ENCODE results near the gene CACNB4.
"Not testable (repeated sequence)": the region's sequence is repeated elsewhere in the genome, so short reads cannot be mapped to it uniquely, and the experiment has no call there.

CACNB4 gene

DNA sequence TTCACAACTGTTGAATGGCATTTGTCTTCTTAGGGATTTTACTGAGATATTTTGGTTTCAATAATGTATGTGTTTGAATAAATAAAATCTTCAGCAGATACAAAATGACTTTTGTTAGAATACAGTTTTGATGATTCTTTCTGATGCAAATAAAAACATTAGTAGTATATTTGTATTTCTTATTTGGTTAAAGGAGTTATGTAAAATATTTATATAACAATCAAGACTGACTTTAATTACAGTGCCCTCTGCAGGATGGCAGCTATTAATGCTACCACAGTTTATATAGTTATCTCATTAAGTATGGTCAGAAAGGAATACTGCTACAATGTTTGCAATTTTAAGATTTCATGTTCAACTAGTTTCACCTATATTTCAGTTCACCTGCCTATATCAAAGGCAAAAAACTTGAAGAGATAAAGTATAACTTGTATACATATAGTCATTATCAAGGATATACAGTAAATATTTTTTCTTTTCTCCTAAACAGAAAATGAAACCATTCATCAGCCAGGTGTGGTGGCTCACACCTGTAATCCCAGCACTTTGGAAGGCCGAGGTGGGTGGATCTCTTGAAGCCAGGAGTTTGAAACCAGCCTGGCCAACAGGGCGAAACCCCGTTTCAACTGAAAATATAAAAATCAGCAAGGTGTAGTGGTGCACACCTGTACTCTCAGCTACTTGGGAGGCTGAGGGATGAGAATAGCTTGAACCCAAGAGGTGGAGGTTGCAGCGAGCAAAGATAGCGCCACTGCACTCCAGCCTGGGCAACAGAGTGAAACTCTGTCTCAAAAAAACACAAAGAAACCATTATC, 290.4 kb downstream of the CACNB4 start:
- Histone ChIP-seq H3K27ac (ENCODE audit: low read depth, low read length) (no peak overlapping the region), H3K4me3 (ENCODE audit: low read depth, low read length) (no peak overlapping the region), H3K4me1 (ENCODE audit: control insufficient read depth, insufficient read depth, low read length) (no peaks in the 10 kb centered on the region), H3K36me3 (ENCODE audit: control insufficient read depth, insufficient read depth, low read length) (peaks cover 80% of the 10 kb centered on the region), H3K9me3 (ENCODE audit: control insufficient read depth, insufficient read depth, low read depth, low read length) (no peaks in the 10 kb centered on the region), H3K27me3 (ENCODE audit: control insufficient read depth, insufficient read depth, low read length) (no peaks in the 10 kb centered on the region), H3K9ac (ENCODE audit: low read length) (no peak overlapping the region)

DNA sequence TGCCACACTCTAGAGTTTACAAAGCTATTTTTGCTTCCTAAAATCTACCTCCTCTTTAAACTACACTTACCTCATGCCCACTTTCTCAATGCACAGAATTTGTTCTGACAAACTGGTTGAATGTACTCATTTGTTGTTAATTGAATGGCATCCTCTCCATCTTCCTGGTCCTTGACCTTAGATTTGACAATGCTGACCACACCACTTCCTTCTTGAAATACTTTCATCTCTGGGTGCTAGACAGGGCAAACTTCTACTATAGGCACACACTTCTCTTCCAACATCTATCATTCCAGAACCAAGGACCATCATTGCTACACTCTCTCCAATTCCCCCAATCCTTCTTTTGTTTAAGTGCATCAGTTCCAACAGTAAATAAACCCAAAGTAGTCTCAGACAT, 292.9 kb downstream of the CACNB4 start:
- H3K4me1 ChIP-seq (ENCODE audit: control insufficient read depth, insufficient read depth, low read length): no peaks in the 10 kb centered on the region
- H3K4me3 ChIP-seq (ENCODE audit: low read depth, low read length): no peak overlapping the region
- H3K36me3 ChIP-seq (ENCODE audit: control insufficient read depth, insufficient read depth, low read length): peaks cover 72% of the 10 kb centered on the region
- no peak overlapping the region for H3K27ac ChIP-seq (ENCODE audit: low read depth, low read length)
- no peaks in the 10 kb centered on the region for H3K9me3 ChIP-seq (ENCODE audit: control insufficient read depth, insufficient read depth, low read depth, low read length)
- H3K27me3 ChIP-seq (ENCODE audit: control insufficient read depth, insufficient read depth, low read length): no peaks in the 10 kb centered on the region
- no peak overlapping the region for H3K9ac ChIP-seq (ENCODE audit: low read length)

DNA sequence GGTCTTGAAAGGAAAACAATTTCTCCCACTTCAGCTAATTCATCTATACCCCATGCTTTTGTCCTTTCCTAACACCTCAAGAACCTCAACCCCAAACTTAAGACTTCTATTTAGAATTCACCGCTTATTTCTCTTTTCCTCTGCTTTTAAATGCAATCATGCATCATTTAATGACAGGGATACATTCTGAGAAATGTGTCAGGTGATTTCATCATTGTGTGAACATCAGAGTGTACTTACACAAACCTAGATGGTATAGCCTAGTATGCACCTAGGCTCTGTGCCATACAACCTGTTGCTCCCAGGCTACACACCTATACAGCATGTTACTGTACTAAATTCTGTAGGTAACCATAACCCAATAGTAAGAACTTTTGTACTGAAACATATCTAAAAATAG, 293.5 kb downstream of the CACNB4 start:
- H3K9ac ChIP-seq (ENCODE audit: low read length): no peak overlapping the region
- no peak overlapping the region for H3K27ac ChIP-seq (ENCODE audit: low read depth, low read length)
- H3K27me3 ChIP-seq (ENCODE audit: control insufficient read depth, insufficient read depth, low read length): no peaks in the 10 kb centered on the region
- no peak overlapping the region for H3K4me3 ChIP-seq (ENCODE audit: low read depth, low read length)
- peaks cover 66% of the 10 kb centered on the region for H3K36me3 ChIP-seq (ENCODE audit: control insufficient read depth, insufficient read depth, low read length)
- H3K9me3 ChIP-seq (ENCODE audit: control insufficient read depth, insufficient read depth, low read depth, low read length): no peaks in the 10 kb centered on the region
- H3K4me1 ChIP-seq (ENCODE audit: control insufficient read depth, insufficient read depth, low read length): no peaks in the 10 kb centered on the region

DNA sequence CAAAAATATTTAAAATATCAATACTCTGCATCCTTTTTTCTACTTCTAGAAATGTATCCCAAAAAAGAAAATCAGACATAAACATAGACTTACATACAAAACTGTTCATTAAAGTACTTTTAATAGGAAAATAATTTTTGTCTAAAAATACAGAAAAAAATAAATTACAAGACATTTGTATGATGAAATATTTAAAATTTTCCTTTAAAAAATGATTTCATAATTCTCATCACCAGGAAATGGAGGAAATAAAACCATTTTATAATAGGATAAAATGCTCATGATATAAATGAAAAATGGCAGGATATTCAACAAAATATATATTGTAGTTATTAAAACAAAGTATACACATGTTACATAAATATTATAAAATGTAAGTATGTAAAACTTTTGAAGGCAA, 295.0 kb downstream of the CACNB4 start:
- no peak overlapping the region for H3K9ac ChIP-seq (ENCODE audit: low read length)
- peaks cover 61% of the 10 kb centered on the region for H3K36me3 ChIP-seq (ENCODE audit: control insufficient read depth, insufficient read depth, low read length)

DNA sequence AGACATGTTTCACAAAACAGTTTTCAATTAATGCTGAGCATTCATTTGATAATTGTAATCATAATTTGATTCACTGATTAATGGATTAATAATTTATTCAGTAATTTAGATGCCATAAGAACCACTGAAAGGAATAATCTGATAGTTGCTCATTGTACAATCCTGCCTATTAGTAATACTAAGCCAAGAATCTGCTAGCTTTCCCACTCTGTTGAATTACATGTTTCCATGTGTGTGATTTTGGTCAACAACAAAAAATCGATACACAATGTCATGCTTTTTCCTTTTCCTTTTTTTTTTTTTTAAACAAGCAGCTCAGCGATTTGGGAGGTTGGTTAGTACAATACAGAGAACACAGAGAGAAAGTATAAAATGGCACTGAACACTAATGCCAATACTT, 296.5 kb downstream of the CACNB4 start:
- H3K9me3 ChIP-seq (ENCODE audit: control insufficient read depth, insufficient read depth, low read depth, low read length): no peaks in the 10 kb centered on the region
- peaks cover 3% of the 10 kb centered on the region; the same call in 1 of the 2 replicates for H3K4me1 ChIP-seq (ENCODE audit: control insufficient read depth, insufficient read depth, low read length)
- H3K36me3 ChIP-seq (ENCODE audit: control insufficient read depth, insufficient read depth, low read length): peaks cover 53% of the 10 kb centered on the region
- H3K9ac ChIP-seq (ENCODE audit: low read length): no peak overlapping the region
- H3K27ac ChIP-seq (ENCODE audit: low read depth, low read length): no peak overlapping the region
- H3K4me3 ChIP-seq (ENCODE audit: low read depth, low read length): no peak overlapping the region
- H3K27me3 ChIP-seq (ENCODE audit: control insufficient read depth, insufficient read depth, low read length): no peaks in the 10 kb centered on the region

More for the DNA sequence above, 295.0 kb downstream of the CACNB4 start:
- no peaks in the 10 kb centered on the region for H3K4me1 ChIP-seq (ENCODE audit: control insufficient read depth, insufficient read depth, low read length)
- H3K9me3 ChIP-seq (ENCODE audit: control insufficient read depth, insufficient read depth, low read depth, low read length): no peaks in the 10 kb centered on the region
- H3K27me3 ChIP-seq (ENCODE audit: control insufficient read depth, insufficient read depth, low read length): no peaks in the 10 kb centered on the region
- no peak overlapping the region for H3K27ac ChIP-seq (ENCODE audit: low read depth, low read length)
- no peak overlapping the region for H3K4me3 ChIP-seq (ENCODE audit: low read depth, low read length)

DNA sequence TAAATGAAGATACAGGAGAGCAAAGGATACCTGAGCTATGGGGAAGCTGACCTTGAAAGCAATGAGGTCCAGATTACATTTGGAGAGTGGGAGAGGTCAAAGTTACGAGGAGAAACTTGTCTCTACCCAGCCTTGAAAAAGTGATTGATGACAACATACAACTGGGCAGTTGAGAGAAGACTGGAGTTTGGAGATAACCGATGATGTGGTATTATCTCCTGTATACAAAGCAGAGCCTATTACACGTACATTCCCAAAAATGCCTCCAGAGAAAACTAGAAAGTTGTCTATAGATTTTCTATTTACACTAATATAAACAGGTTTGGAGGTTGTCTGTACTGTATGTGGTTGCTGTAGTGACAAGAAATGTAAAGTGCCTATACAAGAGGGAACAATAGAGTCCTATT, 299.0 kb downstream of the CACNB4 start:
- Histone ChIP-seq H3K9me3 (ENCODE audit: control insufficient read depth, insufficient read depth, low read depth, low read length) (no peaks in the 10 kb centered on the region), H3K27ac (ENCODE audit: low read depth, low read length) (no peak overlapping the region), H3K27me3 (ENCODE audit: control insufficient read depth, insufficient read depth, low read length) (no peaks in the 10 kb centered on the region), H3K9ac (ENCODE audit: low read length) (no peak overlapping the region), H3K4me3 (ENCODE audit: low read depth, low read length) (no peak overlapping the region), H3K36me3 (ENCODE audit: control insufficient read depth, insufficient read depth, low read length) (peaks cover 30% of the 10 kb centered on the region), H3K4me1 (ENCODE audit: control insufficient read depth, insufficient read depth, low read length) (peaks cover 9% of the 10 kb centered on the region; the same call in 1 of the 2 replicates)

DNA sequence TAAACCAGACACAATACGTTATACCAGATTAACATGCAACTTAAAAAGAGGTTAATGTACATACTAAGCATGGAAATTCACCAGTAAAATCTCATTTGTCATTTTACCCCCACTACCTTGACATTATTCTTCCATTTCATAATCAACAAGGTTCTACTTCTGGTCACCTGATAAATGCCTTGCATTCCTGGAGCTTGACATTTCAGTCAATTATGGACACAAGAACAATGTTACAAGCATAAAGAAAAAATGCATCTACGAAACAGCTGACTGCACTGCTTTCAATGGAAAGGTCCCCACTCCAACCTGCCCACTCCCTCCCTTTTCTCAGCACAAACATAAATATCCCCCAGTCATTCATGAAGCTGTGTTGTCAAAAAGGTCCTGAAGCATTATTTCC, 302.1 kb downstream of the CACNB4 start:
- H3K27ac ChIP-seq (ENCODE audit: low read depth, low read length): no peak overlapping the region
- no peaks in the 10 kb centered on the region for H3K27me3 ChIP-seq (ENCODE audit: control insufficient read depth, insufficient read depth, low read length)
- H3K4me1 ChIP-seq (ENCODE audit: control insufficient read depth, insufficient read depth, low read length): peaks cover 9% of the 10 kb centered on the region; the same call in 1 of the 2 replicates
- H3K4me3 ChIP-seq (ENCODE audit: low read depth, low read length): no peak overlapping the region
- H3K36me3 ChIP-seq (ENCODE audit: control insufficient read depth, insufficient read depth, low read length): peaks cover 13% of the 10 kb centered on the region
- H3K9me3 ChIP-seq (ENCODE audit: control insufficient read depth, insufficient read depth, low read depth, low read length): no peaks in the 10 kb centered on the region; the same call in 1 of the 2 replicates
- H3K9ac ChIP-seq (ENCODE audit: low read length): no peak overlapping the region

DNA sequence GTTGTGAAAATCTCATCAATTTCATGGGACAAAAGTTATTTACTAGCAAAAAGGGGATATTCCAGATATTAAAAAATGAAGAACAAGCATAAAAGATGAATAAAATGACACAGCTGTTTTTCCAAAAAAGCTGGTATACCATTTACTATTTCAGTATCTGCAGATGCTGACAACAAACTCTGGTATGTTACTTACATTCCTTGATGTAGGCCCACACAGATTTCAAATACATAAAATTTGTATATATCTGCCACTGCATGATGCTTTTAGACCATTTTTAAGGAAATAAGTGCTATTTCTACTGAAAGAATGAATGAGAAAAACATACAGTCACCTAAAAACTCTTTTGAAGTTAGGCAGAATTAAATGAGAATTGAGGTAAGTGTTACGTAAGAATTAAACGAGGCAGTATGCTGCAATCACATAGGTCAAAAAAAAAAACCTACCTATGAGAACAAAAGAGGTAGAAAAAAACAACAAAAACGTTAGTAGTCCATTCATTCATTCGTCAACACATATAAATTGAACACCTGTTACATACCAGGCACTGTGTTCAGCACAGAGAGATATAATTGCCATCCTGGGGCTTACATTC, 303.1 kb downstream of the CACNB4 start:
- Histone ChIP-seq H3K9ac (ENCODE audit: low read length) (no peak overlapping the region), H3K4me1 (ENCODE audit: control insufficient read depth, insufficient read depth, low read length) (peaks cover 9% of the 10 kb centered on the region; the same call in 1 of the 2 replicates), H3K4me3 (ENCODE audit: low read depth, low read length) (no peak overlapping the region), H3K27me3 (ENCODE audit: control insufficient read depth, insufficient read depth, low read length) (no peaks in the 10 kb centered on the region), H3K9me3 (ENCODE audit: control insufficient read depth, insufficient read depth, low read depth, low read length) (peaks cover 4% of the 10 kb centered on the region; the same call in 1 of the 2 replicates), H3K36me3 (ENCODE audit: control insufficient read depth, insufficient read depth, low read length) (peaks cover 16% of the 10 kb centered on the region), H3K27ac (ENCODE audit: low read depth, low read length) (no peak overlapping the region)

DNA sequence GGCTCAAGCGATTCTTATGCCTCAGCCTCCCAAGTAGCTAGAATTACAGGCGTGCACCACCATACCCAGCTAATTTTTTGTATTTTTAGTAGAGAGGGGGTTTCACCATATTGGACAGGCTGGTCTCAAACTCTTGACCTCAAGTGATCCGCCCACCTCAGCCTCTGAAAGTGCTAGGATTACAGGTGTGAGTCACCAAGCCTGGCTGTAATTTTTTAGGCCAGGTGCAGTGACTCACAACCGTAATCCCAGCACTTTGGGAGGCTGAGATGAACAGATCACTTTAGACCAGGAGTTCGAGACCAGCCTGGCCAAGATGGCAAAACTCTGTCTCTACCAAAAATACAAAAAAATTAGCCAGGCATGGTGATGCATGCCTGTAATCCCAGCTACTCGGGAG, 304.4 kb downstream of the CACNB4 start:
- H3K9me3 ChIP-seq (ENCODE audit: control insufficient read depth, insufficient read depth, low read depth, low read length); H3K4me3 ChIP-seq (ENCODE audit: low read depth, low read length); H3K27ac ChIP-seq (ENCODE audit: low read depth, low read length); H3K27me3 ChIP-seq (ENCODE audit: control insufficient read depth, insufficient read depth, low read length); H3K9ac ChIP-seq (ENCODE audit: low read length); H3K4me1 ChIP-seq (ENCODE audit: control insufficient read depth, insufficient read depth, low read length): not testable (repeated sequence)
- peaks cover 10% of the 10 kb centered on the region for H3K36me3 ChIP-seq (ENCODE audit: control insufficient read depth, insufficient read depth, low read length)

DNA sequence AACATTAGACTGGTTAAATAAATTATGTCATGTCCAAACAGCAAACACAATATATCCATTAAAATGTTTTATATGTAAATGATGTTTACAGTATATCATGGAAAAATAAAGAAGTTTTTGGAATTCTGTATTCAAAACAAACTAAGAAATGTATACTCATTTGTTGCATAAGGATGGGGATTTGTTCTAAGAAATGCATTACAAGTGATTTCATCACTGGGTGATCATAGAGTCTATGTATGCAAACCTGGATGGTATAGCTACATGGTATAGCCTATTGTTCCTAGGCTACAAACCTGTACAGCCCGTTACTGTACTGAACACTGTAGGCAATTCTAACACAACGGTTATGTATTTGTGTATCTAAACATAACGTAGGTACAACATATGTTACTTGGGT, 305.7 kb downstream of the CACNB4 start:
- H3K9me3 ChIP-seq (ENCODE audit: control insufficient read depth, insufficient read depth, low read depth, low read length): peaks cover 4% of the 10 kb centered on the region; the same call in 1 of the 2 replicates
- peaks cover 10% of the 10 kb centered on the region for H3K36me3 ChIP-seq (ENCODE audit: control insufficient read depth, insufficient read depth, low read length)
- no peaks in the 10 kb centered on the region for H3K27me3 ChIP-seq (ENCODE audit: control insufficient read depth, insufficient read depth, low read length)
- peaks cover 9% of the 10 kb centered on the region; the same call in 1 of the 2 replicates for H3K4me1 ChIP-seq (ENCODE audit: control insufficient read depth, insufficient read depth, low read length)
- H3K4me3 ChIP-seq (ENCODE audit: low read depth, low read length): no peak overlapping the region
- no peak overlapping the region for H3K9ac ChIP-seq (ENCODE audit: low read length)
- H3K27ac ChIP-seq (ENCODE audit: low read depth, low read length): no peak overlapping the region

DNA sequence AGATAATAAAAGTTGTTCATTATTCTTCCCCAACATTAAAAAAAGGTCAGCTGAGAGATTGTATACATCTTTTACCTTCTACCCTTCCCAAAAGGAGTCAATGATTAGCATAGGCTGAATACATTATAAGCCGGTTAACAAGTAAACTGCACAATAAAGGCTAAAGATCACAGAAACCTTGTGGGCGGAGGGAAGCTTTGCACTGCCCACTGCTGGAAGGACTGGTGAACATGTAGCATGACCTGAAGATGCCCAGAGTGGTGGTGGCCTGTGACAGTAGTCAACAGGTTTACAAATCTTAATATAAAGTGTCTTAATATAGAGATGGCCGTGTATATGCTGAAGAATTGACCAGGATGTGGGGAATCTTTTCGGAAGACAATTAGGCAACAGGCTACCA, 306.3 kb downstream of the CACNB4 start:
- peaks cover 4% of the 10 kb centered on the region; the same call in 1 of the 2 replicates for H3K9me3 ChIP-seq (ENCODE audit: control insufficient read depth, insufficient read depth, low read depth, low read length)
- peaks cover 9% of the 10 kb centered on the region; the same call in 1 of the 2 replicates for H3K4me1 ChIP-seq (ENCODE audit: control insufficient read depth, insufficient read depth, low read length)

More for the DNA sequence above, 306.3 kb downstream of the CACNB4 start:
- no peak overlapping the region for H3K27ac ChIP-seq (ENCODE audit: low read depth, low read length)
- H3K4me3 ChIP-seq (ENCODE audit: low read depth, low read length): no peak overlapping the region
- H3K36me3 ChIP-seq (ENCODE audit: control insufficient read depth, insufficient read depth, low read length): peaks cover 10% of the 10 kb centered on the region
- H3K27me3 ChIP-seq (ENCODE audit: control insufficient read depth, insufficient read depth, low read length): no peaks in the 10 kb centered on the region
- no peak overlapping the region for H3K9ac ChIP-seq (ENCODE audit: low read length)
